ENCODE measurements around the gene IL17RB. TPM values are rescaled to one million over a fixed set of nuclear protein-coding genes. Genes with fewer than 3 reads are reported as not detected.

IL17RB gene
- total and polyA plus RNA-seq, 2 of the 4 experiments (the other 2 are of a cell fraction) = under 0.01 TPM; not detected in 1

DNA sequence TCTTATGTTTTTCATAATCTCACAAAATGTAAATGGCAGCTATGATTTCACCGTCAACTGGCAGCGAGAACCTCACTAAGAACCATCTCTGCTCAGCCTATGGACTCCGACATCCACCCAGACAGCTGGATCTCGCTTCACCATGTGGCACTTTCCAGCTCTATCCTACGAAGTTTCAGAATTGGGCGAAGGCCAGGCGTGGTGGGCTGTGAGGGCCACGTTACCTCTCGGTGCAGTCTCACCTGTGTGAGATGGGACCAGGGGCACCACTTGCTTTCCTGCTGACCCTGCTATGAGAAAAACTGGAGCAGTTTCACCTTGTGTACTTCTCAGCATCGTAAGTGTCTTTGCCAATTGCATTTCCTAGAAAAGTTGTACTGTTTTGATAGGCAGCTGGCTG is 32.5 kb upstream of the IL17RB start:
- H3K36me3 ChIP-seq (ENCODE audit: control insufficient read depth, insufficient read depth, low read length) = no peaks in the 10 kb centered on the region
- BruUV-seq (replicated peaks) = no TSS peak
- no peak overlapping the region for H4K5ac ChIP-seq (ENCODE audit: low read depth, low read length)
- no peak overlapping the region for H3K4ac ChIP-seq (ENCODE audit: low read depth, low read length)
- H3K23ac ChIP-seq (ENCODE audit: low read depth, low read length) = no peak overlapping the region
- TF ChIP-seq, protein P1, sequence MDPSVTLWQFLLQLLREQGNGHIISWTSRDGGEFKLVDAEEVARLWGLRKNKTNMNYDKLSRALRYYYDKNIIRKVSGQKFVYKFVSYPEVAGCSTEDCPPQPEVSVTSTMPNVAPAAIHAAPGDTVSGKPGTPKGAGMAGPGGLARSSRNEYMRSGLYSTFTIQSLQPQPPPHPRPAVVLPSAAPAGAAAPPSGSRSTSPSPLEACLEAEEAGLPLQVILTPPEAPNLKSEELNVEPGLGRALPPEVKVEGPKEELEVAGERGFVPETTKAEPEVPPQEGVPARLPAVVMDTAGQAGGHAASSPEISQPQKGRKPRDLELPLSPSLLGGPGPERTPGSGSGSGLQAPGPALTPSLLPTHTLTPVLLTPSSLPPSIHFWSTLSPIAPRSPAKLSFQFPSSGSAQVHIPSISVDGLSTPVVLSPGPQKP (IDR thresholded peaks at IDR 0.05; ENCODE audit: borderline replicate concordance, low read depth, low read length) = no peak
- TF ChIP-seq, protein P2, sequence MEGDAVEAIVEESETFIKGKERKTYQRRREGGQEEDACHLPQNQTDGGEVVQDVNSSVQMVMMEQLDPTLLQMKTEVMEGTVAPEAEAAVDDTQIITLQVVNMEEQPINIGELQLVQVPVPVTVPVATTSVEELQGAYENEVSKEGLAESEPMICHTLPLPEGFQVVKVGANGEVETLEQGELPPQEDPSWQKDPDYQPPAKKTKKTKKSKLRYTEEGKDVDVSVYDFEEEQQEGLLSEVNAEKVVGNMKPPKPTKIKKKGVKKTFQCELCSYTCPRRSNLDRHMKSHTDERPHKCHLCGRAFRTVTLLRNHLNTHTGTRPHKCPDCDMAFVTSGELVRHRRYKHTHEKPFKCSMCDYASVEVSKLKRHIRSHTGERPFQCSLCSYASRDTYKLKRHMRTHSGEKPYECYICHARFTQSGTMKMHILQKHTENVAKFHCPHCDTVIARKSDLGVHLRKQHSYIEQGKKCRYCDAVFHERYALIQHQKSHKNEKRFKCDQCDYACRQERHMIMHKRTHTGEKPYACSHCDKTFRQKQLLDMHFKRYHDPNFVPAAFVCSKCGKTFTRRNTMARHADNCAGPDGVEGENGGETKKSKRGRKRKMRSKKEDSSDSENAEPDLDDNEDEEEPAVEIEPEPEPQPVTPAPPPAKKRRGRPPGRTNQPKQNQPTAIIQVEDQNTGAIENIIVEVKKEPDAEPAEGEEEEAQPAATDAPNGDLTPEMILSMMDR (conservative IDR thresholded peaks at IDR 0.05; ENCODE audit: low read depth, low read length) = no peak
- no peak for TF ChIP-seq CEBPB (IDR thresholded peaks at IDR 0.05; ENCODE audit: low read depth, low read length)
- TF ChIP-seq NFE2L2 (IDR thresholded peaks at IDR 0.05; ENCODE audit: low read depth, low read length) = no peak
- no peak for TF ChIP-seq FOS (IDR thresholded peaks at IDR 0.05; ENCODE audit: low read depth, low read length)
- TF ChIP-seq MAZ (IDR thresholded peaks at IDR 0.05; ENCODE audit: borderline replicate concordance, low read depth, low read length) = no peak
- TF ChIP-seq RFX5 (IDR thresholded peaks at IDR 0.05; ENCODE audit: low read depth, low read length) = no peak
- TF ChIP-seq BHLHE40 (IDR thresholded peaks at IDR 0.05; ENCODE audit: low read depth, low read length) = no peak
- TF ChIP-seq MXI1 (IDR thresholded peaks at IDR 0.05; ENCODE audit: borderline replicate concordance, low read depth, low read length) = no peak
- no peak for TF ChIP-seq SMC3 (IDR thresholded peaks at IDR 0.05; ENCODE audit: low read depth, low read length)
- TF ChIP-seq CHD1 (IDR thresholded peaks at IDR 0.05; ENCODE audit: low read depth, low read length) = no peak
- TF ChIP-seq MAFK (IDR thresholded peaks at IDR 0.05; ENCODE audit: low read depth, low read length) = no peak
- no peak for TF ChIP-seq RAD21 (IDR thresholded peaks at IDR 0.05; ENCODE audit: low read length)
- TF ChIP-seq POLR2A (IDR thresholded peaks at IDR 0.05; ENCODE audit: low read depth, low read length) = no peak
- no peak for TF ChIP-seq RCOR1 (IDR thresholded peaks at IDR 0.05; ENCODE audit: insufficient replicate concordance, low read length)
- TF ChIP-seq, protein P3, sequence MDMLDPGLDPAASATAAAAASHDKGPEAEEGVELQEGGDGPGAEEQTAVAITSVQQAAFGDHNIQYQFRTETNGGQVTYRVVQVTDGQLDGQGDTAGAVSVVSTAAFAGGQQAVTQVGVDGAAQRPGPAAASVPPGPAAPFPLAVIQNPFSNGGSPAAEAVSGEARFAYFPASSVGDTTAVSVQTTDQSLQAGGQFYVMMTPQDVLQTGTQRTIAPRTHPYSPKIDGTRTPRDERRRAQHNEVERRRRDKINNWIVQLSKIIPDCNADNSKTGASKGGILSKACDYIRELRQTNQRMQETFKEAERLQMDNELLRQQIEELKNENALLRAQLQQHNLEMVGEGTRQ (IDR thresholded peaks at IDR 0.05; ENCODE audit: low read depth, low read length) = no peak
- POLR2A ChIA-PET (ENCODE audit: unreplicated experiment) = no interaction called here
- DNase-seq = no peak
- H3K56ac ChIP-seq (ENCODE audit: extremely low read depth, insufficient read depth, low read length) = no peak overlapping the region
- H2BK20ac ChIP-seq (ENCODE audit: low read depth, low read length) = no peak overlapping the region
- dilution Hi-C loops (cut with HindIII; ENCODE audit: low sequenced_read_pairs, unreplicated experiment) (no loop called here), in situ Hi-C loops (cut with MboI; ENCODE audit: low sequenced_read_pairs) (no loop called here), intact Hi-C loops (cut with micrococcal nuclease) (no loop called here)
- peaks cover 11% of the 10 kb centered on the region for H3K27me3 ChIP-seq (ENCODE audit: control insufficient read depth, insufficient read depth, low read length)
- 73% methylated on average over 8 of the region's 10 CpGs; no CpG with 5 or more reads in 1 of the 2 experiments for WGBS, 2 experiments (ENCODE audit: extremely low coverage in 2 of 2, insufficient read length in 1 of 2)
- no peak overlapping the region for H3K14ac ChIP-seq (replicated peaks; ENCODE audit: low read depth, low read length)
- H4K20me1 ChIP-seq (ENCODE audit: insufficient read depth, low read length) = no peaks in the 10 kb centered on the region
- no peak for ATAC-seq (ENCODE audit: low read depth)
- no peak overlapping the region for H2BK120ac ChIP-seq (ENCODE audit: low read depth, low read length)
- no peak overlapping the region for H2AK9ac ChIP-seq (replicated peaks; ENCODE audit: low read depth, low read length, poor library complexity)
- no peaks in the 10 kb centered on the region for H3K4me1 ChIP-seq (ENCODE audit: control insufficient read depth, insufficient read depth, low read length)
- no peak overlapping the region for H3K9ac ChIP-seq (ENCODE audit: low read depth, low read length)
- CTCF ChIA-PET = no interaction called here
- H3K79me1 ChIP-seq (ENCODE audit: low read depth in 1 of 2, low read length in 2 of 2) = no peaks in the 10 kb centered on the region
- no peak overlapping the region for H4K91ac ChIP-seq (ENCODE audit: insufficient read depth, low read depth, low read length)
- no peak overlapping the region for H2AK5ac ChIP-seq (ENCODE audit: low read depth, low read length)
- no peak overlapping the region for H2AFZ ChIP-seq (replicated peaks; ENCODE audit: low read length, poor library complexity)
- no peak overlapping the region for H3K27ac ChIP-seq (ENCODE audit: insufficient read depth, low read length)
- no peak overlapping the region for H3K4me3 ChIP-seq (ENCODE audit: insufficient read depth, low read depth, low read length)
- no peak overlapping the region for H3K18ac ChIP-seq (ENCODE audit: low read depth, low read length)
- no peak overlapping the region for H2BK15ac ChIP-seq (ENCODE audit: low read depth, low read length)
- H3K4me2 ChIP-seq (ENCODE audit: low read depth, low read length) = no peak overlapping the region
- H4K8ac ChIP-seq (ENCODE audit: low read depth in 2 of 2, low read length in 2 of 2) = no peak overlapping the region
- H3K9me3 ChIP-seq (ENCODE audit: control insufficient read depth, insufficient read depth, low read length) = no peaks in the 10 kb centered on the region
- H3K9me1 ChIP-seq (ENCODE audit: insufficient read depth, low read length) = no peaks in the 10 kb centered on the region
- H2BK5ac ChIP-seq (ENCODE audit: low read depth, low read length, poor library complexity, severe bottlenecking) = no peak overlapping the region

All from IMR-90 (cell line).